ENCODE results near the gene CRYZL1.

DNA sequence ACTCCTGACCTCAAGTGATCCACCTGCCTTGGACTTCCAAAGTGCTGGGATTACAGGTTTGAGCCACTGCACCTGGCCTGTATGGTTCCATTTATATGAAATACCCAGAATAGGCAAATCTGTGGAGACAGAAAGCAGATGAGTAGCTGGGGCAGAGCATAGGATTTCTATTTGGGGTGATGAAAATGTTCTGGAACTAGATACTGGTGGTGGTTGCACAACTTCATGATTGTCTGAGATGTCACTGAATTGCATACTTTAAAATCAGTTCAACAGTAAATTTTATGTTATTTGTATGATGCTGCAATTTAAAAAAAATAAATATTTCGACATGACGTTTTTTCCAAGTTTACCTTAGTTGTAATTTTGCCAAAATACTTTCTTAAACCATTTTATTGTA is 24.6 kb upstream of the CRYZL1 start:
- no peak for TF ChIP-seq CTCF (IDR thresholded peaks at IDR 0.05; ENCODE audit: borderline replicate concordance, extremely low read depth, low read length, poor library complexity, severe bottlenecking)
- no peak for TF ChIP-seq EZH2 (IDR thresholded peaks at IDR 0.05; ENCODE audit: borderline replicate concordance, low read depth, low read length, severe bottlenecking)
